Measurements from ENCODE around the gene ANGPT4.
"Not testable (repeated sequence)": the region's sequence is repeated elsewhere in the genome, so short reads cannot be mapped to it uniquely, and the experiment has no call there.

Gene ANGPT4

DNA sequence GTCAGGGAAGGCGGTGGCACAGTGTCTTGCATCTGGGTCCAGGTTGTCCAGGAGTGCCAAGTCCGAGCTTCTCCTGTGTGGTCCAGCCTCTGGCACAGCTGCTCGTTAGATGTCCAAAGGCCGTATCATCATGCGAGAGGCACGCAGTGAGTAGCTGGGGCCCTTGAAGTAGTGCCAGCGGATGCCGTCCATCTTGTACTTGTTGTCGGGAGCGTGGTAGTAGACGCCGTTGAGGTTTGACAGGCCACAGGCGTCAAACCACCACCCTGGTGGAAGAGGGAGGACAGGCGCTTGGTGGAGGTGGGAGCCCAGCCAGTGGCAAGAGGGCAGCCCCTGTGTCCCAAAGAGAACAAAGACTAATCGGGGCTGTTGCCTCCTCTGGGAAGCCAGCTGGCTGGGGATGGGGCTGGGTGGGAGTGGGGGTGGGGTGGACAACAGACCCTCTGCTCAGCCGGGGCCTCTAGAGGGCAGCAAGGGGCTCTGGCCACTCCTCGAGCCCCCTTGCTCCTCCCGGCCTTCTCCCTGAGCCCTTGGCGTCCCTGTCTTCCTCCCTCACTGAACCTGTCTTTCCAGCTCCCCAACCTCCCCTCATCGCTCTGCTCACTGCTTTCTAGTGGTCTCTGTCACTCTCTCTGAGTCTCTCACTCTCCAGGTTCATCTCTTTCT lies 43.1 kb downstream of the ANGPT4 start:
- no peak for DNase-seq

DNA sequence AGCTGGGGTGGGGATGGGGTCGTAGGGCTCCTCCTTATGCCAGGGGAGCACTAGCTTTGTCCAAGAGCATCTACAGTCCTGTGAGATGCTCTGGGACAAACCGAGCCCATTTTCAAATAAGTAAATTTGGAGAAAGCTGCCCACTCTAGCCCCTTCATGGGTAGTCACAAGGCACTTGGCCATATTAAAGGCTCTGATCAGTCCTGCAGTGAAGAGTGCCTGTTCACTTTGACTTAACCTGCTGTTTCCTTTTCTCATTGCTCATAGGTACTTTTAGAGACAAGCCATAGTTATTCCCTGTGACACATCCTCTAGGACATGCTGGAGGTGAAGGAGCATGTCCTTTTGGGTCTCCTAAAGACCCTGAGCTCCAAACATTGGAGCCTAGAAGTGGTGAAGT lies 44.2 kb downstream of the ANGPT4 start:
- DNase-seq, result no peak

DNA sequence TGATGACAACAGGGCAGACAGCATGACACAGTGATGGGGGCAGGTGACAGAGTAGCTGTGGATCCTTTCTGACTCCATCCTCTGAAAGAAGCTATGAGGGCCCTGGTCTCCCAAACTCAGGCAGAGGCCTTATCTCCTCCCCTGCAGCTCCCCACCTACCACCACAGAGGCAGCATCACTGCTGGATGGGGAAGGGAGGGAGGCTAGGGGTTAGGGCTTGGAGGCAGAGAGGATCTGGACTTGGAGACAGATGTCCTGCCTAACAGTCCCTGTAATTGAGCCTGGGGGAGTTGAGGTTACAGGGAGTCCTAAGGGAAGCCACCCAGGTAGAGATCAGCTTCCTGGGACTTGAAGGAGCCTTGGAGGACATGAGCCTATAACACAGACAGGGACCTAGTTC lies 44.7 kb downstream of the ANGPT4 start:
- no peak for DNase-seq

DNA sequence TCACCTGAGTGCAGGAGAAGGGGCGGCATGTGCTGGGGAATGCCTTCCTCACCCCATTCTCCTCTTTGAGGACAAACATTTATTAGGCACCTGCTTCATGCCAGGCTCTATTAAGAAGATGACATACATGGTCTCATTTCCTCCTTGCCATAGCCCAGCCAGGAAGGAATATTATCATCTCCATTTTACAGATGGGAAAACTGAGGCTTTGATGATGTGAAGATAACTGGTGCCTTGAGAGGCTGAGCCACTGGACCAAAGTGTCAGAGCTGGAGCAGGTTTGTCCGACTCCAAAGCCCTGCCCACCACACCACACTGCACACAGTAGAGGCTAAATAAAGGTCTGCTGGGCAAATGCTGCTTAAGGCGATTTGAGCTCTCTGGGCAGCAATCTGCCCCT lies 45.4 kb downstream of the ANGPT4 start:
- no peak for DNase-seq

DNA sequence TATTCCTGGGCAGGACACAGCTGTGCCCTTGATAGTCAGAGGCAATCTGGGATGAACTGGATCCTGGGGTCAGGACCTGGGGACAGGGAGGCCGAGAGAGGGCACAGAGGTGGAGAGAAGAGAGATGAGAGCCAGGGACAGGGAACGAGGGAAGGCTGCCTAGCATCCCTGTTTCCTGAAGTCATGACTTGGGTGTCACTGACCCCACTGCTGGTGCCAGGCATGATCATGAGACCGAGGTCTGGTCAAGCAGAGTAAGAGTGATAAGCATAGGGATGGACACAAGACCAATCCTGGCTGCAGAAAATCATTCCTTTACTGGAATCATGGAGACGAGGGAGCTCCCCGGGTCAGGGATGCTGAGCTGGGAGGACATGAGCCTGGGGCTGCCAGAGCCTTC lies 46.5 kb downstream of the ANGPT4 start:
- no peak for DNase-seq

DNA sequence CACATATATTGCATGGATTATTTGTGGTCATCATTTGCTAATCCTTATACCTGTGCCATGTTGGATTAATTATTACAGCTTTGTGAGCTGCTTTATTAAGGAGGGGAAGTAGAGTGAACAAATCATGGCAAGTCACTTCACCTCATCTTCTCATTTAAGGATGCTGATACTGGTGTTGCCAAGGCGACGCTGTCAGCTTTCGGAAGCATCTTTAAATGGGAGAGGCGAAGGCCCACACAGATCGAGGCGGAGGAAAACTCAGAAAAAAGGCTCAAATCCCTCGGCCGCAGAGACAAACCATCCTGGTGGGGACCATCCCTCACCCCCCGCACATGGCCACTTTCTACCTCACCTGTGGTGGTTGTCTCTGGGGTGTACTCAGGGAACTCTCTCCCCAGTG lies 47.9 kb downstream of the ANGPT4 start:
- DNase-seq, result no peak

DNA sequence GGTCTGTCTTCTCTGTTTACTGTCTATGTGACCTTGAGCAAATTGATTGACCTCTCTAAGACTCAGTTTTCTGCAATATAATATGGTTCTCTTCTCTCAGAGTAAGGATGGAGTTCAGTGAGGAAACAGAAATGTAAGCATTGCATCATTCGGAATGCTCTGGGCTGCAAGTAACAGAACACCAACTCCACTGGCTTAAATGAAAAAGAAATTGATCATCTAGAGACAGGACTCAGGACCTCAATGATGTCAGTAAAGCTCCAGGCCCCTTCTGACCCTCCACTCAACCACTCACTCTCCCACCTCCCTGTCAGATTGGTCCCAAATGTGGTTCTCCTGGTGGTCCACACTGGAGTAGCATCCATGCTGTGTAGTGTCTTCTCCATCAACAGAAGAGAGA lies 50.7 kb downstream of the ANGPT4 start:
- DNase-seq, result no peak

DNA sequence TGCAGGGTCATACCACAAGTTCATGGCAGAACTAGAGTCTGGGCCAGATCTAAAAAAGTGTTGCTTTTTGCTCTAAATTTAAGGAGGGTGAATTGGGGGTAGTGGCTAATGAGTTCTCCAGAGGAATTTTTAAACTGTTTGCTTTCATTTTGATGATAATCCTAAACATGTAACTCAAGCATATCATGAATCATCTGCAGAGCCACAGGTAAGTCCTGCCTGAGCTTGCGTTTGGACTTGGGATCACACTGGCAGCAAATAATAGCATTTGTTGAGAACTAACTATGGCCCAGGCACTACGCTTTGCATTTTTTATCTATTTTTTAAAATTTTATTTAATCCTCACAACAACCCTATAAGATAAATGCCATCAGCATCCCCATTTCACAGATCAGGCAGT lies 55.2 kb downstream of the ANGPT4 start:
- DNase-seq, result no peak

DNA sequence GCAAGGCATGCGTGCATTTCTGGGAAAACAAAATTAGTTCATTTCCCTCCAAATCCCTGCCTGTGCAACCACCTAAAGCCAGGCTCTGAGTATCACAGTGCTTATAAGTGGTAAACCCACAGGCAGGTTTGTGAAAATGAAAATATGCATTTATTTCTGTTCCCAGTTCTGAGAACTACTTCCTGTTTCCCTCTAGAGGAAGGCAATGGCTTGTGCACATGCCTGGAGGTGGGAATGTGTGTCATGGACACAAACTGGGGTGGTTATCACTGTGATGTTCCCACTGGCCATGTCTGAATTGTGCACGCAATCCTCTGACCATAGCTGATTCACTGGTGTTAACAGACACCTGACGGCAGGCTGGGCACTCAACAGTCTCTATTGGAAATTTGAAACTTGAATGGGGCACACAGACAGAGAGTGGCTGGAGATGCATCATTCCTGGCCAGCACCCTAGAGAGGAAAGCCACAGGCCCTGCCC lies 56.3 kb downstream of the ANGPT4 start:
- DNase-seq, result no peak

DNA sequence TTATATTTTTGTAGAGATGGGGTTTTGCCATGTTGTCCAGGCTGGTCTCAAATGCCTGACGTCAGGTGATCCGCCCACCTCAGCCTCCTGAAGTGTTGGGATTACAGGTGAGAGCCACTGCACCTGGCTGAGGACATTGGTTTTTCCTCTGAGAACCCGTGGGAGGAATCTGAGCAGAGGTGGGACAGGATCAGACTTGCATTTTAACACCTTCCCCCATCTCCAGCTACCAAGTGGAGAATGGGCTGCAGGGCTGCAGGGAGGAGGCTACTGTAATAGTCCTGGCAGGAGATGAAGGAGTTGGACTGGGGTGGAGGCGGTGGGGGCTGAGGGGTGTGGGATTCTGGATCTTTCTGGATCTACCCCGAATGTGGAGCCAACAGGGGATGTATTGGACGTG lies 58.1 kb downstream of the ANGPT4 start:
- DNase-seq, result no peak

DNA sequence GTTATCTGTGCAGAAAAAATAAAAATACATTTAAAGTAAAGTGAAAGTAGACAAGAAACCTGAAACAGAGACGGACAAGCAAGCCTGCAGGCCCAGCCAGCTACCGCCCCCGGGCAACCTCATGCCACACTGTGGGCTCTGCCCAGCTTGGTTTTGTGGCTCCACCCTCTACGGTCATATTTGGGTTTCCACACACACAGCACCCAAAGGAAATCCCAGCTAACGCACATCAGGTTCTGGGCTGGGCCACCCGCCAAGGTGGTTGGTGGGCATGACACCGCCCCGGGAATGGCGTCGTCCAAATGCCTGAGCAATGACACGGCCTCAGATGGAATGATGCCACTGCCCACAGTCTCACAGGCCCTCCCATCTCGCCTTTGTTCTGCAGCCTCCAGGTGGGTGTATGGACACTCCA lies 59.8 kb downstream of the ANGPT4 start:
- no peak for DNase-seq

DNA sequence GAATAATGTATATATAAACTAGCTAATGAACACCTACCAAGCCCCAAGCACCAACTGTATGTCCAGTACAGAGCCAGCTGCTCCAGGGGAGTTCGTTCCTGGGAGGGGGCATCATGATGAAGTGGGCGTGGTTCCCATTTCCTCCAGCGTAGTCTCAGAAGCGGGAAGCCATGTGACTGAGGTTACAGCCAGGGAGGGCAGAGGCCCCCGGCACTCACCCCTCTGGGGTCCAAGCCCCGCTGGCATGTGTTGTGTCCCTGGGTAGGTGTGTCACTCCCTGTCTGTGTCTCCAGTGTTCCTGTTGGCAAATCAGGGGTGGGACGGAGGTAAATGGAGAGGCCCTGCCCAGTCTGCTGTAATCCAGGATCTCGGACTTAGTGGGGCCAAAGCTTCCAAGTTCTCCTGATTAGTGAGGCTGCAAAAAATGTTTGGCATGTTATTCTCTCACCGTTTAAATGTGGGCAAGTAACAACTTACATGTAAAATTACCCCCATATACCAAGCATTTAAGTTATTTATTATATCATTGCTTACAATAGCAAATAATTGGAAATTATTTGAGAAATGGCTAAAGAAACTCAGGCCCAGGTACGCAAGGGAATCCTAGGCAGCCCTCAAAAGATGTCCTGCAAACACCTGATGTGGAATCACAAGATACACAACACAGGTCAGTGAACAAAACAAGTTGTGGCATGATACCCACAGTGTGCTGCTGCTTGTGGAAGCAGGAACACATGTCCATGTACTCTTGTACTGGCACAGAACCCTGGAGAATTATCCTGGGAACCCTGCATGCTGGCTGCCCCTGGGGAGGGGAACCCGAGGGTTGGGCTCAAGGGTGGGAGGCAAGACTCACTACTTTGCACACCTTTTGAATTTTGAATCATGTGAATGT lies 60.4 kb downstream of the ANGPT4 start:
- no peak for DNase-seq

DNA sequence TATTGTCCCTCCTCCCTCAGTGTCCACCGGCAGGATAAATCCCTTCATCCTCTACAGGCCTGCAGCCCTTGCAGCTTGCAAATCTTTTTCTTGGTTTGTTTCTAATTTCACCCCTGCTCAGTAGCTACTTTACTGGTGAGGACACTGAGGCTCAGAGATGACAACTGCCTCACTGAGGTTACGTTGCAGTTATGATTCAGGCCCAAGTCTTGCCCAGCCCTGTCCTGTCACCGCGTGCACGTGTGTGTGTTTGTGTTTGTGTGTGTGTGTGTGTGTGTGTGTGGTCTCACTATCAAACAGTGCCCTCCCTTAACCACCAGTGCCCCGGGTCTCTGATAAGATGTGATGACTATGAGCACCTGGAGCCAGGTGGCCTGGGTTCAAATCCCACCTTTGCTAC lies 61.5 kb downstream of the ANGPT4 start:
- DNase-seq, result no peak

DNA sequence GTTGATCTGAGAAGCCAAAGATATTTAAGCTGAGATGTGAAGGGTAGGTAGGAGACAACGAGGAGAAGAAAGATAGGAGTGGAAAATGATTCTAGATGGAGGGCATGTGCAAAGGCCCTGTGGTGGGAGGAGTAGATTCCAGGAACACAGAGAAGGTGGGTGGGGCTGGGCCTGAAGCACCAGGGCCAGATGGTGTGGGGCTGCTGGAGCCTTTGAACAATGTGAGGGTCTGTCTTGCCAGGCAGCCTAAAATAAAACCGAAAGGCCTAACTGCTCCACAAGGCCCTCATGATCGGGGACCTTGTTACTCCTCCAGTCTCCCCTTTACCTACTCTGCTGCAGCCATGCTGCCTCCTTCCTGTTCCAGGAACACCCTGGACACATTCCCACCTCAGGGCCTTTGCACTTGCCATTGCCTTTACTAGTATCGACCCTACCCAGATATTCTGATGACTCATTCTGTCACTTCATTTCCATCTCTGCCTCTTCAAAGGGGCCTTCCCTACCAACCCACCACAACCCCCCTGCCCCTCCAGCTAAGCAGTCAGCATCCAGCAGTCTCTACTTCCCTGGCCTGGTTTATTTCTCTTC lies 62.6 kb downstream of the ANGPT4 start:
- DNase-seq, result no peak

DNA sequence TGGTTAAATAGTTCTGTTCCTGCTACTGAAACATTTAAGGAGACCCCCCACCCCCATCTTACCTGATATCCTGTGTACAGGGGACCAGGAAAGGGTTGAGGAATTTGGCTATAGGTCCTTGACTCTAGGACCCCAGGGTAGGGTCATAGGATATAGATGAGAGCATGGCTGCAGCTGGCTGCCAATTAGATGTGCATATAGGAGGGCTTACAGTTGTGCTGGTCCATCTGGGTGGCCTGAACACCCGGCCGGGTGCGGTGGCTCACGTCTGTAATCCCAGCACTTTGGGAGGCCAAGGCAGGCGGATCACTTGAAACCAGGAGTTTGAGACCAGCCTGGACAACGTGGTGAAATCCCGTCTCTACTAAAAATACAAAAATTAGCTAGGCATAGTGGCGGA lies 67.4 kb downstream of the ANGPT4 start:
- not testable (repeated sequence) for DNase-seq

DNA sequence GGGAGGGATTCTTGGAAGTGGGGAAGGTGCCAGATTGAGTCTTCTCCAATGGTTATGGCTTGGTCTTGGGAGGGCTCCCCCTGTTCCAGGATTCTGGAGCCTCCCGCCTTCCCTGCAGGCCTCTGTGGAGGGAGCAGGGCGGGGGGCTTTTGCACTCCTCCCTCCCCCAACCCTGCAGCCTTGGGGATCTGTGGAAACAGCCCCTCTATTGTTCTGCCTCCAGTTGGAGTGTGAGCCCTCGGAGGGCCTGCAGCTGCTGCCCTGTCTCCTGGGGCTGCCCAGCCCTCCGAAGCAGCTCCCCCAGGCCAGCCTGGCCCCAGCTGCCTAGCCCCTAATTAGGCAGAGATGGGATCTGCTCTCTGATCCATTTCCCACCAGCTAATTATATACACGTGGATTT lies 67.9 kb downstream of the ANGPT4 start:
- no peak for DNase-seq

DNA sequence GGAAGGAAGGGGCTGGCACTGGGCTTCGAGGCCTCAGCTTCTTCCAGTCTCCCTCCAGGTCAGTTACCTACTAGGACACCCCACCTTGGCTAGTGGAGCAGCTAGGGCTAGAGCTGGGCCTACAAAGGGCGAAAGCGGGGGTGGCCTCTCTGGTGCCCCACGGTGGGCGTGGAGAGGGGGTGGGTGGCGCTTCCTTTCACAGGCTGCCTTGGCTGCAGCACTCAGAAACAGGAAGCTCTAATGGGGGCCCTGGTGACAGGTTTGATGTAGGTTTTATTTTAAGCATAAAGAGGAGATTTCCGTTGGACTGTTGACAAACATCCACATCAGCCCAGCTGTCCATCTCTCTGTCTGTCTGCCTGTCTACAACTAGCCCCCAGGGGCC lies 69.2 kb downstream of the ANGPT4 start:
- peak; percentile 36 for DNase-seq

DNA sequence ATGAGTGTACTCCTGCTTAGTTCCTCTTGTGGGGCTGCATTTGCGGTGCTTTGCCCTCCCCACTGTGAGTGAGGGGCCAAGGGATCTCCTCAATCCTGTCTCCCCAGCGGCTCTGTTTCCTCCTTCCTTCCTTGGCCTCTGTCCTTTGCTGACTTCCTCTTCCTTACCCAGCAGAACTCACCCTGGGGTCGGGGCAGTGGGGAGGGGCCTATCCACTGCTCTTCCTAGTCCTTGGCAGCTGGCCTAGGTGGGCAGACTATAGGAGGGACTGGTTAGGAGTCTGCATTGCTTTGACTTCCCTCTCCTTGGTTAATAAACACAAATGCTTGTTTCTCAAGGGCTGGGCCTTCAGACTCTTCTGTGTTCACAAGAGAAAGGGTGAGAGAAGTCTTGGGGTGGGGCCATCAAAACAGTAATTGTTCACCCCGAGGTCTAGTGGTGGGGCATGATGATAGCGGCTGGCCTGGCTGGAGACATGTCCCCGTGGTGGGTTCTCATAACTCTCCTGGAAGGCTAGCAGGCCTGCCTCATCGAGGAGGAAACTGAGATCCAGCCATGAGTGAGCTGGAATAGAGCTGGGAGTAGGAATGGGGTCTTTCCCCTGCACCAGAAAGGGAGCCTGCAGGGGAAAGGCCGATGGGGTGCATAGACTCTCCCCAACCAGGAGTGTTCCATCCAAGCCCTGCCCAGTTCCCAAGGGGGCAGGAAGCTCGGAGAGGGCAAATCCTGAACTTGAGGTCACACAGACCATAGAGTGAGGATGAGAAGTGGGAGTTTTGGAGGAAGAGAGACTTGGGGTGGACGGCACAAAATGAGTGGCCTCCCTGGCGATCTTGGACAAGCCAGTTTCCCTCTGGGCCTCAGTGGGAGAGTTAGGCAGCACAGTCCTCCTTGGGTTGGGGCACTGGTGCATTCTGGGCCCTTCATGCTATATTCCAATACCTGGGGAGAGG lies 69.9 kb downstream of the ANGPT4 start:
- no peak for DNase-seq

DNA sequence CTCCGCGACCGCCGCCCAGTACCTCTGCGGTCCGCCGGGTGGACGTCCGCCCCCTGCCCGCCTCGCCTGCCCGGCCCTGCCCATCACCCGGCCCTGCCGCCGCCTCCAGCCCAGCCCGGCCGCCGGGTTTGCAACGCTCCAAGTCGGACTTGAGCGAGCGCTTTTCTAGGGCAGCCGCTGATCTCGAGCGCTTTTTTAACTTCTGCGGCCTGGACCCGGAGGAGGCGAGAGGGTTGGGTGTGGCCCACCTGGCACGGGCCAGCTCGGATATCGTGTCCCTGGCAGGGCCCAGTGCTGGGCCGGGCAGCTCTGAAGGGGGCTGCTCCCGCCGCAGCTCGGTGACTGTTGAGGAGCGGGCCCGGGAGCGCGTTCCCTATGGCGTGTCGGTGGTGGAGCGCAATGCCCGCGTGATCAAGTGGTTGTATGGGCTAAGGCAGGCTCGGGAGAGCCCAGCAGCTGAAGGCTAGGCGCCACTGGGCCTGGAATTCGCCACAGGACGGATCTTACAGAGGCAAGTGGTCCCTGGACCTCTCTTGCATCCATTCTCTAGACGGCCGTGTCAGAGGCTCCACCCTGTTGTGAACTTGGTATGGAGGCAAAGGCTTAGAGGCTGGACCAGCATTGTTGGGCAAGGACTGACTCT lies 70.8 kb downstream of the ANGPT4 start:
- no peak for DNase-seq

DNA sequence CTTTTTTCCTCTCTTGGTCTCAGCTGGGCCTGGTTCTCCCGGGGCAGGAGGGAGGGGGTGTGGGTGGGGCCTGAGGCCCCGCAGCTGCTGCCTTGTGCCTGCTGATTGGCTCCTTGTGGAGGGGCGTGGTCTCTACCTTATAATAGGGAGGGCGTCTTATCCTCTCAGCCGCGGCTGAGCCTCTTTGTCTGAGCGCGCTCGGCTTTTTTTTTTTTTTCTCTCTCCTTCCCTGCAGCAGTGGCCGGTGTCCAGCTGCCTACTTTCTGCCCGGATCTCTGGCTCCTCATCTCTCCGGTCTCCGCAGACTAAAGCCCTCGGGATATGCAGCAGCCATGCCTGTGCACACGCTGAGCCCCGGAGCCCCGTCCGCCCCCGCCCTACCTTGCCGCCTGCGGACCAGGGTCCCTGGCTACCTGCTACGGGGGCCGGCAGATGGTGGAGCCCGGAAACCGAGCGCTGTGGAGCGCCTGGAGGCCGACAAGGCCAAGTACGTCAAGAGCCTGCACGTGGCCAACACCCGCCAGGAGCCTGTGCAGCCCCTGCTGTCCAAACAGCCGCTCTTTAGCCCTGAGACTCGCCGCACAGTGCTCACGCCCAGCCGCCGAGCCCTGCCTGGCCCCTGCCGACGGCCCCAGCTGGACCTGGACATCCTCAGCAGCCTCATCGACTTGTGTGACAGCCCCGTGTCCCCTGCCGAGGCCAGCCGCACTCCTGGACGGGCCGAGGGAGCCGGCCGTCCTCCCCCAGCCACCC lies 71.5 kb downstream of the ANGPT4 start:
- DNase-seq, result peak; percentile 84

DNA sequence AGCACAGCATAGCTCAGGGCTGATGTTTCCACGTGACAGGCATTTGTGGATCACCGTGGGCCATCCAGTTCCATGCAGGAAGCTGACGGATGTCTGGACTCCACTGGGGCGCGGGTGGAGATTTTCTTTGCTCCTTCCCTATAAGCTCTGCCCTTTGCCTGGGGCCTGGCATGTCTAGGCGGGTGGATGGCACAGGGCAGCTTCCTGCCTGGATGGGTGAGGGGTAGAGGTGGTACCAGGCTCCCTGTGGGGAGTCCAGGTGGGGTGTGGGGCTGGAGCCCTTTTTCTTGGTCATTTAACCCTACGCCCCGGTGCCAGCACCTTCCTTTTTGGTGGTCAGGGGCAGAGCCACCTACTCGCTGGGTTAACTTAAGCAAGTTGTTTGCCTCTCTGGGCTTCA lies 72.2 kb downstream of the ANGPT4 start:
- no peak for DNase-seq

DNA sequence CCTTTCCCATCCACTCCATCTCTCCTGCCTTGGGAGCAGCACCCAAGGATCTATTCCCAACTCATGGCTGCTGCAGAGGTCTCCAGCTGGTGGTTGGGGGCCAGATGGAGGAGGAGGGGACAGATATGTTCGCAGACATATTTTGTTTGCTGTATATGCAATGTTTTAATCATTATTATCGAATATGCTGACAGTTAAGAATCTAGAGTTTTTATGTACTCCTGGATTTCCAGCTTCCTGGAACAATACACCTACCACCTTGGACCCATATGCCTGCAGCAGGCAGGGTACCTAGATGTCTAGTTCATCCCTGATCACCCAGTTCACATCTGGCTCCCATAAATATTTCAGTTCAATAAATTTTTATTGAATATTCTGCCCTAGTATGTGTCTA lies 73.6 kb downstream of the ANGPT4 start:
- DNase-seq, result no peak
